ENCODE results near the gene CARD6. TPM values are rescaled to one million over a fixed set of nuclear protein-coding genes. Genes with fewer than 3 reads are reported as not detected.

Gene CARD6
- total and polyA plus RNA-seq, 2 of the 13 experiments (the other 11 are each of a cell fraction or from before 2014, with no cell fraction given): 0.33 to 1.4 TPM

GRCh38 chr5:40798012-40798800 is 43.0 kb upstream of the CARD6 start, which contains the start of gene PRKAA1 (continued):
- peak; percentile 58; the same call in 1 of the 2 replicates for TF ChIP-seq ZBTB10 (CRISPR knock-in tag; IDR thresholded peaks at IDR 0.05; ENCODE audit: borderline replicate concordance)
- TF ChIP-seq HINFP (CRISPR knock-in tag; IDR thresholded peaks at IDR 0.05; ENCODE audit: low read depth): peak; percentile 61; the same call in 1 of the 2 replicates
- TF ChIP-seq ATF5 (CRISPR knock-in tag; IDR thresholded peaks at IDR 0.05; ENCODE audit: low read depth): no peak
- TF ChIP-seq ZNF775 (CRISPR knock-in tag; IDR thresholded peaks at IDR 0.05; ENCODE audit: borderline replicate concordance): no peak
- TF ChIP-seq TCF7L2 (IDR thresholded peaks at IDR 0.05; ENCODE audit: low read depth, low read length): no peak
- no peak; the same call in 1 of the 2 replicates for TF ChIP-seq FOXO1 (CRISPR knock-in tag; IDR thresholded peaks at IDR 0.05)
- no peak for TF ChIP-seq MBD4 (IDR thresholded peaks at IDR 0.05; ENCODE audit: borderline replicate concordance, low read length)
- no peak for TF ChIP-seq CCAR2 (optimal IDR thresholded peaks at IDR 0.05; ENCODE audit: low read depth, low read length)
- no peak for TF ChIP-seq ZNF724P (CRISPR knock-in tag; IDR thresholded peaks at IDR 0.05; ENCODE audit: borderline replicate concordance)
- peak; percentile 9; the same call in 1 of the 2 replicates for TF ChIP-seq ZNF747 (CRISPR knock-in tag; IDR thresholded peaks at IDR 0.05; ENCODE audit: borderline replicate concordance)
- peak; percentile 31 for TF ChIP-seq ASH2L (IDR thresholded peaks at IDR 0.05; ENCODE audit: insufficient read length, low read depth, low read length)
- TF ChIP-seq FOXJ3 (CRISPR knock-in tag; IDR thresholded peaks at IDR 0.05; ENCODE audit: borderline replicate concordance): peak; percentile 36; the same call in 1 of the 2 replicates
- no peak for TF ChIP-seq FLYWCH1 (CRISPR knock-in tag; IDR thresholded peaks at IDR 0.05)
- no peak for TF ChIP-seq ZNF776 (CRISPR knock-in tag; IDR thresholded peaks at IDR 0.05)
- no peak; the same call in 1 of the 2 replicates for TF ChIP-seq BRD4 (CRISPR knock-in tag; IDR thresholded peaks at IDR 0.05)
- TF ChIP-seq NR1H2 (CRISPR knock-in tag; IDR thresholded peaks at IDR 0.05; ENCODE audit: borderline replicate concordance, low read depth): no peak
- no peak for TF ChIP-seq MAFF (IDR thresholded peaks at IDR 0.05; ENCODE audit: low read depth, low read length)
- no peak for TF ChIP-seq ZNF557 (CRISPR knock-in tag; IDR thresholded peaks at IDR 0.05)
- peak; percentile 75 for TF ChIP-seq ZBTB7B (CRISPR knock-in tag; IDR thresholded peaks at IDR 0.05)
- TF ChIP-seq SOX13 (IDR thresholded peaks at IDR 0.05): no peak
- TF ChIP-seq SOX13 (CRISPR knock-in tag; conservative IDR thresholded peaks at IDR 0.05 in 1 of 2, IDR thresholded peaks at IDR 0.05 in 1 of 2): no peak
- TF ChIP-seq PTBP1 (IDR thresholded peaks at IDR 0.05; ENCODE audit: low read depth, low read length, poor library complexity, severe bottlenecking): no peak
- TF ChIP-seq PHF8 (CRISPR knock-in tag; IDR thresholded peaks at IDR 0.05): peak; percentile 69
- peak; percentile 3; the same call in 1 of the 2 replicates for TF ChIP-seq ZMYM4 (CRISPR knock-in tag; IDR thresholded peaks at IDR 0.05)
- TF ChIP-seq AHR (CRISPR knock-in tag; IDR thresholded peaks at IDR 0.05): peak; percentile 20; the same call in 1 of the 2 replicates
- TF ChIP-seq NAIF1 (CRISPR knock-in tag; IDR thresholded peaks at IDR 0.05; ENCODE audit: borderline replicate concordance): 0 out of 2 replicates have a peak, but pooled peaks have one; percentile 61
